WERI-Rb-1 (cell line): Measurements from ENCODE around the gene ABHD14A.

ENCODE experiments used
- DNase-seq: peaks from one replicate; pipeline ENCODE4 v3.0.0-alpha.2; 2020
- H3K27ac ChIP-seq: fragments of 250-450 bp; sonication (Bioruptor Pico); 2 replicates; pipeline ENCODE4 v1.5.1; 2020; ENCODE audit warnings: mild to moderate bottlenecking, moderate library complexity
- H3K27me3 ChIP-seq: fragments of 250-450 bp; sonication (Bioruptor Pico); 2 replicates; pipeline ENCODE4 v1.5.1; 2021; ENCODE audit warnings: mild to moderate bottlenecking, low read depth, moderate library complexity; ENCODE audit not compliant: insufficient read depth, severe bottlenecking
- H3K36me3 ChIP-seq: fragments of 250-450 bp; sonication (Bioruptor Pico); 2 replicates; pipeline ENCODE4 v1.5.1; 2020; ENCODE audit warnings: mild to moderate bottlenecking, moderate library complexity
- H3K4me3 ChIP-seq: 2 replicates; pipeline ENCODE4 v1.5.1; 2011; ENCODE audit warnings: low read depth, mild to moderate bottlenecking, control low read depth, low read length
- H3K9me3 ChIP-seq: fragments of 250-450 bp; sonication (Bioruptor Pico); 2 replicates; pipeline ENCODE4 v1.5.1; 2021; ENCODE audit warnings: mild to moderate bottlenecking, moderate library complexity; ENCODE audit not compliant: severe bottlenecking
- CTCF ChIP-seq: IDR thresholded peaks from 2 replicates; pipeline ENCODE4 v1.5.1; 2011; ENCODE audit warnings: low read depth, mild to moderate bottlenecking, control low read depth, inconsistent platforms, low read length

Gene ABHD14A

GRCh38 chr3:52019352-52020080 lies 44.7 kb downstream of the ABHD14A start:
- H3K27ac ChIP-seq: peak overlapping the region; percentile 96
- no peak for DNase-seq
- H3K4me3 ChIP-seq: no peak overlapping the region
- H3K9me3 ChIP-seq: no peaks in the 10 kb centered on the region
- no peaks in the 10 kb centered on the region for H3K36me3 ChIP-seq
- TF ChIP-seq CTCF: no peak
- H3K27me3 ChIP-seq: no peaks in the 10 kb centered on the region

GRCh38 chr3:52020796-52021195 lies 45.9 kb downstream of the ABHD14A start:
- H3K36me3 ChIP-seq: no peaks in the 10 kb centered on the region
- peak overlapping the region; percentile 96 for H3K27ac ChIP-seq
- no peaks in the 10 kb centered on the region for H3K27me3 ChIP-seq
- H3K9me3 ChIP-seq: no peaks in the 10 kb centered on the region
- TF ChIP-seq CTCF: no peak
- H3K4me3 ChIP-seq: no peak overlapping the region
- no peak for DNase-seq

- DNase-seq: peak; percentile 95
- TF ChIP-seq CTCF: no peak
These were observed 46.8 kb downstream of the ABHD14A start for GRCh38 chr3:52021489-52022268.

GRCh38 chr3:52022323-52023100 lies 47.6 kb downstream of the ABHD14A start:
- no peaks in the 10 kb centered on the region for H3K36me3 ChIP-seq
- peak; percentile 67 for DNase-seq
- TF ChIP-seq CTCF: no peak
- no peaks in the 10 kb centered on the region for H3K27me3 ChIP-seq
- H3K27ac ChIP-seq: peak overlapping the region; percentile 96
- H3K9me3 ChIP-seq: no peaks in the 10 kb centered on the region
- peak overlapping the region; percentile 13 for H3K4me3 ChIP-seq

More at GRCh38 chr3:52021489-52022268, 46.8 kb downstream of the ABHD14A start:
- peak overlapping the region; percentile 96 for H3K27ac ChIP-seq
- no peaks in the 10 kb centered on the region for H3K27me3 ChIP-seq
- H3K9me3 ChIP-seq: no peaks in the 10 kb centered on the region
- H3K36me3 ChIP-seq: no peaks in the 10 kb centered on the region
- no peak overlapping the region for H3K4me3 ChIP-seq

GRCh38 chr3:52023101-52023770 lies 48.4 kb downstream of the ABHD14A start:
- Histone ChIP-seq H3K27me3 (no peaks in the 10 kb centered on the region), H3K9me3 (no peaks in the 10 kb centered on the region), H3K27ac (peak overlapping the region; percentile 96), H3K4me3 (peak overlapping the region; percentile 13), H3K36me3 (no peaks in the 10 kb centered on the region)
- no peak for TF ChIP-seq CTCF
- no peak for DNase-seq
